Fibroblast of skin of left quadriceps (primary cell): Measurements from ENCODE around the gene MYO7A.

ENCODE experiments used
- DNase-seq, 2 experiments: peaks; one replicate each; pipeline ENCODE4 v3.0.0-alpha.2; 2013; ENCODE audit warnings: low read depth in 2 of 2

Gene MYO7A

GRCh38 chr11:77146261-77147035, 18.4 kb downstream of the MYO7A start:
- no peak for DNase-seq

- DNase-seq: no peak
Measured at GRCh38 chr11:77147036-77147315, 18.9 kb downstream of the MYO7A start.

- no peak for DNase-seq
Measured at GRCh38 chr11:77147668-77148321, 19.7 kb downstream of the MYO7A start.

GRCh38 chr11:77148963-77149715, 21.1 kb downstream of the MYO7A start:
- no peak for DNase-seq

GRCh38 chr11:77149716-77150392, 21.8 kb downstream of the MYO7A start:
- no peak for DNase-seq

- no peak for DNase-seq
Measured at GRCh38 chr11:77150836-77151235, 22.8 kb downstream of the MYO7A start.

GRCh38 chr11:77151804-77152509, 23.9 kb downstream of the MYO7A start:
- DNase-seq: no peak

GRCh38 chr11:77152846-77153245, 24.8 kb downstream of the MYO7A start:
- no peak for DNase-seq

- DNase-seq: no peak
Measured at GRCh38 chr11:77153276-77154185, 25.5 kb downstream of the MYO7A start.

GRCh38 chr11:77154381-77155081, 26.5 kb downstream of the MYO7A start:
- no peak for DNase-seq

GRCh38 chr11:77155082-77155475, 27.0 kb downstream of the MYO7A start:
- no peak for DNase-seq

- no peak for DNase-seq
Measured at GRCh38 chr11:77155556-77156130, 27.6 kb downstream of the MYO7A start.

- DNase-seq: no peak
Measured at GRCh38 chr11:77156396-77157195, 28.6 kb downstream of the MYO7A start.

GRCh38 chr11:77158041-77158695, 30.1 kb downstream of the MYO7A start:
- DNase-seq: no peak

GRCh38 chr11:77159219-77159936, 31.3 kb downstream of the MYO7A start:
- no peak for DNase-seq

GRCh38 chr11:77159937-77160495, 32.0 kb downstream of the MYO7A start:
- no peak for DNase-seq

- DNase-seq: no peak
Measured at GRCh38 chr11:77163271-77163670, 35.2 kb downstream of the MYO7A start.
